WTC11 (cell line): ENCODE measurements around the gene PTPRO. TPM values are rescaled to one million over a fixed set of nuclear protein-coding genes. Genes with fewer than 3 reads are reported as not detected.

Experiments used
- ATAC-seq: fragments of 200-7000 bp; cut with Tn5 transposase; 2 replicates; pipeline ENCODE4 v1.10.0; 2021; ENCODE audit warnings: mild to moderate bottlenecking, moderate library complexity
- CTCF ChIA-PET: fragments of 300-600 bp; sonication (Branson Sonifier 250); formaldehyde crosslinking; loops from one replicate; lab custom pipeline; 2021; ENCODE audit warnings: antibody characterized with exemption; lab: Charles Lee
- POLR2A ChIA-PET: fragments of 350-600 bp; sonication (Branson Sonifier 250); formaldehyde crosslinking; loops from one replicate; lab custom pipeline; 2021; ENCODE audit warnings: antibody characterized with exemption; lab: Charles Lee
- DNase-seq: peaks from one replicate; pipeline ENCODE4 v3.0.0; 2021; ENCODE audit warnings: low spot score
- H3K27ac Mint-ChIP-seq: 2 replicates; pipeline ENCODE4 v1.8.0; 2021; ENCODE audit warnings: mixed read lengths
- H3K27me3 Mint-ChIP-seq: 2 replicates; pipeline ENCODE4 v1.8.0; 2021; ENCODE audit warnings: low read depth, mild to moderate bottlenecking, moderate library complexity, mixed read lengths
- H3K36me3 Mint-ChIP-seq: 2 replicates; pipeline ENCODE4 v1.8.0; 2021; ENCODE audit warnings: mixed read lengths
- H3K4me1 Mint-ChIP-seq: 2 replicates; pipeline ENCODE4 v1.8.0; 2022; ENCODE audit warnings: mixed read lengths
- H3K4me3 Mint-ChIP-seq: 2 replicates; pipeline ENCODE4 v1.8.0; 2021; ENCODE audit warnings: mild to moderate bottlenecking, moderate library complexity, mixed read lengths
- H3K9me3 Mint-ChIP-seq: 2 replicates; pipeline ENCODE4 v1.8.0; 2021; ENCODE audit warnings: mixed read lengths
- AR ChIP-seq: fragments of 250-450 bp; sonication (Bioruptor Pico); IDR thresholded peaks from 2 replicates; pipeline ENCODE4 v1.9.0; 2021; ENCODE audit warnings: mild to moderate bottlenecking
- ATF3 ChIP-seq: sonication (generic); formaldehyde crosslinking; conservative IDR thresholded peaks from 2 replicates; pipeline ENCODE4 v1.8.1; 2022; ENCODE audit warnings: mild to moderate bottlenecking, missing genetic modification reagents
- EMX1 ChIP-seq: fragments of 250-450 bp; sonication (Bioruptor Pico); IDR thresholded peaks from 2 replicates; pipeline ENCODE4 v1.8.0; 2021; ENCODE audit warnings: mild to moderate bottlenecking
- GABPB1 ChIP-seq: sonication (generic); formaldehyde crosslinking; IDR thresholded peaks from 2 replicates; pipeline ENCODE4 v1.8.1; 2023; ENCODE audit warnings: mild to moderate bottlenecking, missing genetic modification reagents
- GTF2I ChIP-seq: fragments of 250-450 bp; sonication (Bioruptor Pico); conservative IDR thresholded peaks from 2 replicates; pipeline ENCODE4 v1.4.0; 2021; ENCODE audit warnings: mild to moderate bottlenecking
- RELA ChIP-seq: sonication (generic); formaldehyde crosslinking; IDR thresholded peaks from 2 replicates; pipeline ENCODE4 v1.8.1; 2022; ENCODE audit warnings: missing genetic modification reagents, mild to moderate bottlenecking, borderline replicate concordance
- TP53 ChIP-seq: sonication (generic); formaldehyde crosslinking; IDR thresholded peaks from 2 replicates; pipeline ENCODE4 v1.8.1; 2023; ENCODE audit warnings: mild to moderate bottlenecking, missing genetic modification reagents
- ZBTB21 ChIP-seq: sonication (generic); formaldehyde crosslinking; IDR thresholded peaks from 2 replicates; pipeline ENCODE4 v1.8.1; 2023; ENCODE audit warnings: mild to moderate bottlenecking, missing genetic modification reagents, borderline replicate concordance
- ZNF219 ChIP-seq: sonication (generic); formaldehyde crosslinking; IDR thresholded peaks from 2 replicates; pipeline ENCODE4 v1.8.0; 2023; ENCODE audit warnings: missing genetic modification reagents, mild to moderate bottlenecking, borderline replicate concordance
- total RNA-seq: library from RNA; stranded (reverse); gene quantifications from 3 replicates; pipeline ENCODE4 v1.2.3, GENCODE V29; 2021
- TF ChIP-seq, protein P1 (sequence below): sonication (generic); formaldehyde crosslinking; IDR thresholded peaks from 2 replicates; pipeline ENCODE4 v1.8.1; 2023; ENCODE audit warnings: mild to moderate bottlenecking, missing genetic modification reagents, borderline replicate concordance
- TF ChIP-seq, protein P2 (sequence below): fragments of 200-600 bp; IDR thresholded peaks from 2 replicates; pipeline ENCODE4 v1.8.0; 2022; ENCODE audit warnings: antibody characterized with exemption
- TF ChIP-seq, protein P3 (sequence below): sonication (generic); formaldehyde crosslinking; IDR thresholded peaks from 2 replicates; pipeline ENCODE4 v1.8.0; 2022; ENCODE audit warnings: mild to moderate bottlenecking, missing genetic modification reagents

The PTPRO gene
- total RNA-seq, 1 experiment from 2014 or later = 1.1 TPM

DNA sequence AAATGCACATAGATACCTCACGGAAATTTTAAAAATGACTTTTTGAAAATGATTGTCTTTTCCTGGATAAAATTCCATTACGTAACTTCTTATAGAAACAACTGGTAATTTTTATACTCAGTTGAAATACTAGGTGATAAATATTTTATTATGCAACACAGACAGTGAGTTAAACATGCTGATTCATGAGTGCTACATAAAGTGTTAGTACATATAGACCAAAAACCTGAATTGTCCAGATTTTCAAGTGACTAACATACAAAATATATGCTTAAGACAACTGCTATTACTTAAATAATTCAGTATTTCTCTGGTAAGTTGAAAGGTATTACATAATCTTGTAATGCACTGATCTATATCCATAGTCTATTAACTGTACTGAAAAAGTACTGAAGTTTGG is 11.9 kb downstream of the PTPRO start:
- no peak overlapping the region for H3K27ac Mint-ChIP-seq
- no peak for ATAC-seq
- POLR2A ChIA-PET = no interaction called here
- no peaks in the 10 kb centered on the region for H3K4me1 Mint-ChIP-seq
- TF ChIP-seq GABPB1 (CRISPR knock-in tag) (no peak), TP53 (CRISPR knock-in tag) (no peak), RELA (no peak), AR (CRISPR knock-in tag) (no peak), EMX1 (no peak)
- TF ChIP-seq, protein P1, sequence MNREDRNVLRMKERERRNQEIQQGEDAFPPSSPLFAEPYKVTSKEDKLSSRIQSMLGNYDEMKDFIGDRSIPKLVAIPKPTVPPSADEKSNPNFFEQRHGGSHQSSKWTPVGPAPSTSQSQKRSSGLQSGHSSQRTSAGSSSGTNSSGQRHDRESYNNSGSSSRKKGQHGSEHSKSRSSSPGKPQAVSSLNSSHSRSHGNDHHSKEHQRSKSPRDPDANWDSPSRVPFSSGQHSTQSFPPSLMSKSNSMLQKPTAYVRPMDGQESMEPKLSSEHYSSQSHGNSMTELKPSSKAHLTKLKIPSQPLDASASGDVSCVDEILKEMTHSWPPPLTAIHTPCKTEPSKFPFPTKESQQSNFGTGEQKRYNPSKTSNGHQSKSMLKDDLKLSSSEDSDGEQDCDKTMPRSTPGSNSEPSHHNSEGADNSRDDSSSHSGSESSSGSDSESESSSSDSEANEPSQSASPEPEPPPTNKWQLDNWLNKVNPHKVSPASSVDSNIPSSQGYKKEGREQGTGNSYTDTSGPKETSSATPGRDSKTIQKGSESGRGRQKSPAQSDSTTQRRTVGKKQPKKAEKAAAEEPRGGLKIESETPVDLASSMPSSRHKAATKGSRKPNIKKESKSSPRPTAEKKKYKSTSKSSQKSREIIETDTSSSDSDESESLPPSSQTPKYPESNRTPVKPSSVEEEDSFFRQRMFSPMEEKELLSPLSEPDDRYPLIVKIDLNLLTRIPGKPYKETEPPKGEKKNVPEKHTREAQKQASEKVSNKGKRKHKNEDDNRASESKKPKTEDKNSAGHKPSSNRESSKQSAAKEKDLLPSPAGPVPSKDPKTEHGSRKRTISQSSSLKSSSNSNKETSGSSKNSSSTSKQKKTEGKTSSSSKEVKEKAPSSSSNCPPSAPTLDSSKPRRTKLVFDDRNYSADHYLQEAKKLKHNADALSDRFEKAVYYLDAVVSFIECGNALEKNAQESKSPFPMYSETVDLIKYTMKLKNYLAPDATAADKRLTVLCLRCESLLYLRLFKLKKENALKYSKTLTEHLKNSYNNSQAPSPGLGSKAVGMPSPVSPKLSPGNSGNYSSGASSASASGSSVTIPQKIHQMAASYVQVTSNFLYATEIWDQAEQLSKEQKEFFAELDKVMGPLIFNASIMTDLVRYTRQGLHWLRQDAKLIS (CRISPR knock-in tag) = no peak
- TF ChIP-seq, all 79 proteins: peak for 0
- Mint-ChIP-seq H3K4me3 (no peak overlapping the region), H3K9me3 (no peaks in the 10 kb centered on the region), H3K27me3 (no peaks in the 10 kb centered on the region), H3K36me3 (no peaks in the 10 kb centered on the region)
- DNase-seq = no peak
- CTCF ChIA-PET = no interaction called here

GRCh38 chr12:15335959-15336358 is 13.7 kb downstream of the PTPRO start:
- Mint-ChIP-seq H3K36me3 (no peaks in the 10 kb centered on the region), H3K27ac (no peak overlapping the region), H3K27me3 (no peaks in the 10 kb centered on the region), H3K9me3 (no peaks in the 10 kb centered on the region), H3K4me1 (no peaks in the 10 kb centered on the region), H3K4me3 (no peak overlapping the region)
- no peak for DNase-seq
- ChIA-PET CTCF (no interaction called here), POLR2A (no interaction called here)
- no peak for ATAC-seq
- TF ChIP-seq, protein P2, sequence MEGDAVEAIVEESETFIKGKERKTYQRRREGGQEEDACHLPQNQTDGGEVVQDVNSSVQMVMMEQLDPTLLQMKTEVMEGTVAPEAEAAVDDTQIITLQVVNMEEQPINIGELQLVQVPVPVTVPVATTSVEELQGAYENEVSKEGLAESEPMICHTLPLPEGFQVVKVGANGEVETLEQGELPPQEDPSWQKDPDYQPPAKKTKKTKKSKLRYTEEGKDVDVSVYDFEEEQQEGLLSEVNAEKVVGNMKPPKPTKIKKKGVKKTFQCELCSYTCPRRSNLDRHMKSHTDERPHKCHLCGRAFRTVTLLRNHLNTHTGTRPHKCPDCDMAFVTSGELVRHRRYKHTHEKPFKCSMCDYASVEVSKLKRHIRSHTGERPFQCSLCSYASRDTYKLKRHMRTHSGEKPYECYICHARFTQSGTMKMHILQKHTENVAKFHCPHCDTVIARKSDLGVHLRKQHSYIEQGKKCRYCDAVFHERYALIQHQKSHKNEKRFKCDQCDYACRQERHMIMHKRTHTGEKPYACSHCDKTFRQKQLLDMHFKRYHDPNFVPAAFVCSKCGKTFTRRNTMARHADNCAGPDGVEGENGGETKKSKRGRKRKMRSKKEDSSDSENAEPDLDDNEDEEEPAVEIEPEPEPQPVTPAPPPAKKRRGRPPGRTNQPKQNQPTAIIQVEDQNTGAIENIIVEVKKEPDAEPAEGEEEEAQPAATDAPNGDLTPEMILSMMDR = no peak
- TF ChIP-seq GTF2I (CRISPR knock-in tag) (no peak), ZBTB21 (CRISPR knock-in tag) (no peak), ATF3 (CRISPR knock-in tag) (no peak), ZNF219 (CRISPR knock-in tag) (no peak)
- TF ChIP-seq, protein P3, sequence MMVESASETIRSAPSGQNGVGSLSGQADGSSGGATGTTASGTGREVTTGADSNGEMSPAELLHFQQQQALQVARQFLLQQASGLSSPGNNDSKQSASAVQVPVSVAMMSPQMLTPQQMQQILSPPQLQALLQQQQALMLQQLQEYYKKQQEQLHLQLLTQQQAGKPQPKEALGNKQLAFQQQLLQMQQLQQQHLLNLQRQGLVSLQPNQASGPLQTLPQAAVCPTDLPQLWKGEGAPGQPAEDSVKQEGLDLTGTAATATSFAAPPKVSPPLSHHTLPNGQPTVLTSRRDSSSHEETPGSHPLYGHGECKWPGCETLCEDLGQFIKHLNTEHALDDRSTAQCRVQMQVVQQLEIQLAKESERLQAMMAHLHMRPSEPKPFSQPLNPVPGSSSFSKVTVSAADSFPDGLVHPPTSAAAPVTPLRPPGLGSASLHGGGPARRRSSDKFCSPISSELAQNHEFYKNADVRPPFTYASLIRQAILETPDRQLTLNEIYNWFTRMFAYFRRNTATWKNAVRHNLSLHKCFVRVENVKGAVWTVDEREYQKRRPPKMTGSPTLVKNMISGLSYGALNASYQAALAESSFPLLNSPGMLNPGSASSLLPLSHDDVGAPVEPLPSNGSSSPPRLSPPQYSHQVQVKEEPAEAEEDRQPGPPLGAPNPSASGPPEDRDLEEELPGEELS (CRISPR knock-in tag) = no peak
